H9 (cell line): ENCODE results near the gene IER5L. TPM values are rescaled to one million over a fixed set of nuclear protein-coding genes. Genes with fewer than 3 reads are reported as not detected.

Experiments used
- DNase-seq: peaks from one replicate; pipeline ENCODE4 v3.0.0-alpha.2; 2017
- H2AFZ ChIP-seq: one replicate; pipeline ENCODE4 v1.6.1; 2013; ENCODE audit warnings: mild to moderate bottlenecking, low read length, control low read depth, moderate library complexity
- H2AK5ac ChIP-seq: 2 replicates; pipeline ENCODE4 v1.6.1; 2013; ENCODE audit warnings: low read length, control low read depth, mixed read lengths; ENCODE audit not compliant: insufficient read length
- H2BK120ac ChIP-seq: one replicate; pipeline ENCODE4 v1.6.1; 2013; ENCODE audit warnings: low read depth, mild to moderate bottlenecking, low read length, control low read depth, inconsistent platforms; ENCODE audit not compliant: poor library complexity, severe bottlenecking
- H2BK12ac ChIP-seq: 2 replicates; pipeline ENCODE4 v1.6.1; 2013; ENCODE audit warnings: low read length, control low read depth, mixed read lengths, low read depth; ENCODE audit not compliant: insufficient read length
- H2BK15ac ChIP-seq: 2 replicates; pipeline ENCODE4 v1.6.1; 2013; ENCODE audit warnings: low read depth, low read length, control low read depth
- H2BK20ac ChIP-seq: one replicate; pipeline ENCODE4 v1.6.1; 2013; ENCODE audit warnings: low read depth, mild to moderate bottlenecking, low read length, control low read depth, inconsistent platforms; ENCODE audit not compliant: poor library complexity, severe bottlenecking
- H2BK5ac ChIP-seq: 2 replicates; pipeline ENCODE4 v1.6.1; 2013; ENCODE audit warnings: low read length, control low read depth, mixed read lengths; ENCODE audit not compliant: insufficient read length
- H3K14ac ChIP-seq: 2 replicates; pipeline ENCODE4 v1.6.1; 2013; ENCODE audit warnings: low read length, control low read depth; ENCODE audit not compliant: insufficient read depth
- H3K18ac ChIP-seq: 2 replicates; pipeline ENCODE4 v1.6.1; 2013; ENCODE audit warnings: low read depth, mild to moderate bottlenecking, mixed read lengths, low read length, control low read depth; ENCODE audit not compliant: insufficient read length
- H3K23ac ChIP-seq: 2 replicates; pipeline ENCODE4 v1.6.1; 2013; ENCODE audit warnings: low read length, control low read depth, mixed read lengths, low read depth; ENCODE audit not compliant: insufficient read length
- H3K23me2 ChIP-seq: 2 replicates; pipeline ENCODE4 v1.6.1; 2013; ENCODE audit warnings: low read depth, mild to moderate bottlenecking, mixed read lengths, low read length, control low read depth; ENCODE audit not compliant: insufficient read length, poor library complexity, severe bottlenecking
- H3K27ac ChIP-seq: 2 replicates; pipeline ENCODE4 v1.5.1; 2013; ENCODE audit warnings: low read length, control low read depth, mixed read lengths, low read depth; ENCODE audit not compliant: insufficient read length
- H3K27me3 ChIP-seq: 2 replicates; pipeline ENCODE4 v1.6.1; 2013; ENCODE audit warnings: low read length, control low read depth, inconsistent platforms; ENCODE audit not compliant: insufficient read depth
- H3K4ac ChIP-seq: 2 replicates; pipeline ENCODE4 v1.6.1; 2013; ENCODE audit warnings: low read depth, mild to moderate bottlenecking, control low read depth, inconsistent platforms, low read length, moderate library complexity
- H3K4me1 ChIP-seq: 2 replicates; pipeline ENCODE4 v1.6.1; 2013; ENCODE audit warnings: low read length, control low read depth, inconsistent platforms; ENCODE audit not compliant: insufficient read depth
- H3K4me2 ChIP-seq: 2 replicates; pipeline ENCODE4 v1.6.1; 2013; ENCODE audit warnings: low read length, control low read depth, mixed read lengths; ENCODE audit not compliant: insufficient read length, insufficient read depth
- H3K56ac ChIP-seq: 2 replicates; pipeline ENCODE4 v1.6.1; 2013; ENCODE audit warnings: low read depth, mild to moderate bottlenecking, mixed read lengths, low read length, control low read depth; ENCODE audit not compliant: insufficient read length
- H3K79me1 ChIP-seq: 2 replicates; pipeline ENCODE4 v1.6.1; 2013; ENCODE audit warnings: low read depth, mild to moderate bottlenecking, moderate library complexity, low read length, control low read depth, inconsistent platforms; ENCODE audit not compliant: insufficient read depth, poor library complexity, severe bottlenecking
- H3K79me2 ChIP-seq: 2 replicates; pipeline ENCODE4 v1.6.1; 2013; ENCODE audit warnings: low read length, control low read depth, inconsistent platforms; ENCODE audit not compliant: insufficient read depth
- H3K9ac ChIP-seq: 2 replicates; pipeline ENCODE4 v1.6.1; 2013; ENCODE audit warnings: low read length, control low read depth, mixed read lengths; ENCODE audit not compliant: insufficient read length; ENCODE audit errors: extremely low read depth
- H3K9me3 ChIP-seq: one replicate; pipeline ENCODE4 v1.6.1; 2013; ENCODE audit warnings: low read depth, low read length, inconsistent platforms; ENCODE audit not compliant: control insufficient read depth
- H3T11ph ChIP-seq: one replicate; pipeline ENCODE4 v1.6.1; 2013; ENCODE audit warnings: mild to moderate bottlenecking, low read length, control low read depth, inconsistent platforms
- H4K20me1 ChIP-seq: one replicate; pipeline ENCODE4 v1.6.1; 2013; ENCODE audit not compliant: control insufficient read depth, insufficient read length, insufficient read depth
- H4K5ac ChIP-seq: 2 replicates; pipeline ENCODE4 v1.6.1; 2013; ENCODE audit warnings: low read depth, mild to moderate bottlenecking, mixed read lengths, low read length, control low read depth; ENCODE audit not compliant: insufficient read length
- H4K8ac ChIP-seq: replicated peaks from 2 replicates; pipeline ENCODE4 v1.6.1; 2013; ENCODE audit warnings: low read length, control low read depth, mixed read lengths, low read depth; ENCODE audit not compliant: insufficient read length
- H4K91ac ChIP-seq: 2 replicates; pipeline ENCODE4 v1.6.1; 2013; ENCODE audit warnings: low read depth, mild to moderate bottlenecking, moderate library complexity, mixed read lengths, low read length, control low read depth; ENCODE audit not compliant: insufficient read length
- H3K27ac Mint-ChIP-seq, 3 experiments: 2 replicates in 2 of 3; 3 replicates in 1 of 3; pipeline ENCODE4 v1.8.0; 2020 to 2021; ENCODE audit warnings: mixed read lengths in 3 of 3, mild to moderate bottlenecking in 1 of 3, moderate library complexity in 1 of 3
- H3K27me3 Mint-ChIP-seq: 2 replicates; pipeline ENCODE4 v1.8.0; 2021; ENCODE audit warnings: low read depth, mild to moderate bottlenecking, moderate library complexity, mixed read lengths
- H3K36me3 Mint-ChIP-seq, 3 experiments: 2 replicates in 2 of 3; 3 replicates in 1 of 3; pipeline ENCODE4 v1.8.0; 2020 to 2021; ENCODE audit warnings: low read depth in 3 of 3, mixed read lengths in 3 of 3; ENCODE audit not compliant: insufficient read depth in 1 of 3
- H3K4me1 Mint-ChIP-seq, 2 experiments: 2 replicates each; pipeline ENCODE4 v1.8.0; 2020; ENCODE audit warnings: mixed read lengths in 2 of 2
- H3K4me3 Mint-ChIP-seq, 2 experiments: 2 replicates in 1 of 2; 3 replicates in 1 of 2; pipeline ENCODE4 v1.8.0; 2020 to 2021; ENCODE audit warnings: mild to moderate bottlenecking in 2 of 2, mixed read lengths in 2 of 2, moderate library complexity in 1 of 2
- H3K9me3 Mint-ChIP-seq, 2 experiments: 2 replicates in 1 of 2; 3 replicates in 1 of 2; pipeline ENCODE4 v1.8.0; 2020; ENCODE audit warnings: mild to moderate bottlenecking in 2 of 2, mixed read lengths in 2 of 2, moderate library complexity in 1 of 2
- CTCF ChIP-seq: fragments of 200-600 bp; sonication (generic); conservative IDR thresholded peaks from 3 replicates; pipeline ENCODE4 v1.8.0; 2021; ENCODE audit warnings: antibody characterized with exemption, mild to moderate bottlenecking
- WGBS: extraction: QIAGEN DNeasy Blood & Tissue Kit; methylation state at CpG from one replicate; pipeline ENCODE4 v1.1.7; 2013; ENCODE audit warnings: missing lambda C conversion rate, low lambda C conversion rate, mixed read lengths; ENCODE audit not compliant: insufficient read length; ENCODE audit errors: extremely low coverage; 5-methylcytosine and 5-hydroxymethylcytosine counted together
- total RNA-seq: library from RNA; stranded (reverse); gene quantifications from 2 replicates; pipeline ENCODE4 v1.2.1, GENCODE V29; 2021

Gene IER5L
- total RNA-seq, 1 experiment from 2014 or later = 1.0 TPM

DNA sequence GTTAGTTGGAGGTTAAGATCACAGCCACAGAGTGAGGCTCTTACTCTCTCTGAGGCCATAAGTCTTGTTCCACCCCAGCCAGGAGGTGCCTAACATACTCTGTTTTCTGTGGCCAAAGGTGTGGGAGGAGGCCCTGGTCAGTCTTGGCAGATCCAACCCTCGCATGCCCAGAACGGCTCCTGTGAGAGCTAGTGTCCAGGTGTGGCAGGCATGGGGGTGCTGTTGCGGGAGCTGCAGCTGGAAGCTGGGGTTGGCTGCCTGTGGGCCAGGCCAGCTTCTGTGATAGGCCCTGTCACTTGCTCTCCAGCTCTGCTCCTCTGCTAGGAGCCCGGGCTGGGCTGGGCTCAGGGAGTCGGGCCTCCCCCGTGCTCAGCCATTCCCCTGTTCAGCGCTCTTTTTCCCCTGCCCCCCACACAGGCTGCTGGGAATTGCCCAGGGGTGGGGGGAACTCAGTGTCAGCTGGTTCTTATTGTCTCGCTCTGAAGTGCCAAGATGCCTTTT lies 31.6 kb downstream of the IER5L start:
- DNase-seq = no peak
- Histone ChIP-seq H3K9ac (no peak overlapping the region), H3K18ac (peak overlapping the region; percentile 59), H2BK15ac (no peak overlapping the region), H4K8ac (no peak overlapping the region), H4K5ac (no peak overlapping the region), H3K4me1 (peaks cover 11% of the 10 kb centered on the region; the same call in 1 of the 2 replicates), H3K27ac (no peak overlapping the region), H4K20me1 (no peaks in the 10 kb centered on the region), H2BK5ac (no peak overlapping the region), H3K4ac (no peak overlapping the region), H3T11ph (no peak overlapping the region), H3K79me1 (no peaks in the 10 kb centered on the region), H3K9me3 (no peaks in the 10 kb centered on the region), H3K4me2 (no peak overlapping the region), H2AK5ac (no peak overlapping the region), H2BK20ac (no peak overlapping the region), H3K23me2 (no peaks in the 10 kb centered on the region), H4K91ac (no peak overlapping the region), H2BK12ac (no peak overlapping the region), H3K23ac (no peak overlapping the region), H3K14ac (peak overlapping the region; percentile 61), H2BK120ac (no peak overlapping the region), H3K56ac (no peak overlapping the region), H3K27me3 (no peaks in the 10 kb centered on the region), H3K79me2 (no peaks in the 10 kb centered on the region), H2AFZ (no peak overlapping the region)
- no peaks in the 10 kb centered on the region for H3K27me3 Mint-ChIP-seq
- no peak for TF ChIP-seq CTCF
- no peaks in the 10 kb centered on the region for H3K9me3 Mint-ChIP-seq
- WGBS = no CpG with 5 or more reads among the region's 8 CpGs
- H3K4me3 Mint-ChIP-seq = no peak overlapping the region
- peaks cover 30 to 49% of the 10 kb centered on the region in 2 experiments for H3K4me1 Mint-ChIP-seq
- H3K27ac Mint-ChIP-seq = peak overlapping the region; percentile 62 to 90 (median 90); a peak in 5 of 7 replicates
- peaks cover 16 to 49% (median 34%) of the 10 kb centered on the region in 3 experiments; a peak in 6 of 7 replicates for H3K36me3 Mint-ChIP-seq
